Measurements from ENCODE around the gene NDUFS3. TPM values are rescaled to one million over a fixed set of nuclear protein-coding genes. Genes with fewer than 3 reads are reported as not detected.

The NDUFS3 gene
- total RNA-seq, 1 donor from 2014 or later = 133 TPM

DNA sequence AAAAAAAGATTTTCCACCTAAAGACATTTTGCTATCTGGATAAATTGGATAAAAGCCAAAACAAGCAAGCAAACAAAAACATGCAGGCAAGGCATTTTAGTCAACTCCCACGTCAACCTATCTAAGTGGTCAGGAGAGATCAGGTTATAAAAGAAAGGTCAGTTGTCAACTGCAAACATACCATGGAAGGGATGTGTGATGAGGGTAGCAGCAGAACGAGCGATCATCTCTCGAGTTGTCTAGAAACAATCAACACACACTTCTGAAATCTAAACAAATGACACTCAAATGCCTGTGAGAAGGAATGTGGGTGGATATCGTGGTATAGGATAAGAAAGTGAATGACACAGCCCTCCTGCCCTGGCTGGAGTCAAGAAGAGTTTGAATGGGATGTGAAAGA is 52.6 kb downstream of the NDUFS3 start:
- DNase-seq (ENCODE audit: low read depth) = no peak

Other genes starting within 250 kb of the NDUFS3 start
- not detected in 2 replicates for gene MYBPC3, start 226.4 kb upstream of the NDUFS3 start, total RNA-seq
- gene SPI1, start 200.5 kb upstream of the NDUFS3 start, total RNA-seq = not detected in 2 replicates
- gene SLC39A13, start 170.5 kb upstream of the NDUFS3 start, total RNA-seq = 124 and 131 TPM in 2 replicates
- 257 and 296 TPM in 2 replicates for gene PSMC3, start 152.6 kb upstream of the NDUFS3 start, total RNA-seq
- 321 and 358 TPM in 2 replicates for gene RAPSN, start 129.9 kb upstream of the NDUFS3 start, total RNA-seq
- gene CELF1, start 25.9 kb upstream of the NDUFS3 start, total RNA-seq = 74.7 and 127 TPM in 2 replicates
- gene PTPMT1, start 13.5 kb upstream of the NDUFS3 start, total RNA-seq = 79.1 and 79.7 TPM in 2 replicates
- 20.8 and 24.1 TPM in 2 replicates for gene KBTBD4, start 104 bp upstream of the NDUFS3 start, total RNA-seq
- 1.8 and 2.8 TPM in 2 replicates for gene FAM180B, start 7.6 kb downstream of the NDUFS3 start, total RNA-seq
- gene C1QTNF4, start 15.3 kb downstream of the NDUFS3 start, total RNA-seq = 0.13 and 0.16 TPM in 2 replicates
- 88.2 and 91.7 TPM in 2 replicates for gene MTCH2, start 63.5 kb downstream of the NDUFS3 start, total RNA-seq
- gene AGBL2, start 136.3 kb downstream of the NDUFS3 start, total RNA-seq = 0.05 and 0.67 TPM in 2 replicates
- gene FNBP4, start 188.3 kb downstream of the NDUFS3 start, total RNA-seq = 47.2 and 76.6 TPM in 2 replicates